HG03432 (cell line): Measurements from ENCODE around the gene MYH16.
"Not testable (repeated sequence)": the region's sequence is repeated elsewhere in the genome, so short reads cannot be mapped to it uniquely, and the experiment has no call there.

Experiments used
- ATAC-seq: cut with Tn5 transposase; IDR thresholded peaks from one replicate; pipeline ENCODE4 v1.9.1; 2021; ENCODE audit warnings: mild to moderate bottlenecking, moderate library complexity; ENCODE audit not compliant: unreplicated experiment

The MYH16 gene

GRCh38 chr7:99272476-99273045 is at the start of gene MYH16:
MYH16 (plus strand) TSS chr7:99272839.
- no peak for ATAC-seq

GRCh38 chr7:99224263-99224898 is 48.3 kb upstream of the MYH16 start:
- ATAC-seq = not testable (repeated sequence)

- no peak for ATAC-seq
Observed at GRCh38 chr7:99224899-99225265, 47.8 kb upstream of the MYH16 start.

- ATAC-seq = no peak
Observed at GRCh38 chr7:99229234-99229633, 43.4 kb upstream of the MYH16 start.

DNA sequence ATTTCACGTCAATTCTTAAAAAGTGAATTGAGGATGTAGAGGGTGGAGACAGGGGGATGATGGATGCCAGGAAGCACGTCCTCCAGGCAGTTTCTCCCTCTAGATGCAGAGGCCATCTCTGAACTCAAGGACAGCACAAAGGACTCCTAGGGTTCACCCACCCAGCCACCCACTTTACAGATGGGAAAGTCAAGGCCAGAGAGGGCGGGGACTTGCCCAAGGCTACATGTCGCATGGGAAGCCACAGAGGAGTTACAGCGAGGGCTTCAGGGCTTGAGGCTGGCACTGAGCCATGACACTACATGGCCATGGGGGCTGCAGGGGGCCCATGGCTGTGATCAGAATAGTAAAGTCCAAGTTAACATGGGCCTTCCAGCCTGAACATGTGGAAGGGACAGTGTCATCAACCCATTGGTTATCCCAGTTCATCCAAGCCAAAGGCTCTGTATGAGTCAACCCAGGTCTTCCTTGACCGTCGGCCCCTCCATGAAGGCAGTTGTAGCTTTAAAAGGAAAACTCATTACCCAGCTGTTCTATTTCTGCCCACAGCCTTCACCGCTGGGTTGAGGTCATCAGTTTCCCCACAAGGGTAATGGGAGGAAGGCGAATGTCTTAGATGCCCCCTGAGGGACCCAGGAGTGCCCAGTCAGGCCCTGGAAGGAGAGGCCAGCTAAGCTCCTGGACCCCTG is 40.4 kb upstream of the MYH16 start:
- no peak for ATAC-seq

GRCh38 chr7:99232955-99233354 is 39.7 kb upstream of the MYH16 start:
- not testable (repeated sequence) for ATAC-seq

DNA sequence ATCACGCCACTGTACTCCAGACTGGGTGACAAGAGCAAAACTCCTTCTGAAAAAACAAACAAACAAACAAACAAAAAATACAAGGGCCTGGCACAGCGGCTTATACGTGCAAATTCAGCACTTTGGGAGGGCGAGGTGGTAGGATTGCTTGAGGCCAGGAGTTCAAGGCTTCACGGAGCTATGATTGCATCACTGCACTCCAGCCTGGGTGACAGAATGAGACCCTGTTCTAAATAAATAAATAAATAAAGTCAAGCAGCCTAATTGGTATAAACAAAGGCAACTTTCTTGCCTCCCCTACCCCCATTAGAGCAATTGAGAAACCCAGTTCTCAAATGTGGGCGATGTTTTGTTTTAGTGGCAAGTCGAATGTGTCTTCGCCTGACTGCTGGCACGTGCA is 38.5 kb upstream of the MYH16 start:
- no peak for ATAC-seq

GRCh38 chr7:99235925-99236324 is 36.7 kb upstream of the MYH16 start:
- no peak for ATAC-seq

GRCh38 chr7:99237876-99238275 is 34.8 kb upstream of the MYH16 start:
- not testable (repeated sequence) for ATAC-seq

GRCh38 chr7:99238558-99239341 is 33.9 kb upstream of the MYH16 start:
- ATAC-seq = no peak

GRCh38 chr7:99242682-99243081 is 30.0 kb upstream of the MYH16 start:
- ATAC-seq = no peak

- no peak for ATAC-seq
Observed at GRCh38 chr7:99243751-99244337, 28.8 kb upstream of the MYH16 start.

DNA sequence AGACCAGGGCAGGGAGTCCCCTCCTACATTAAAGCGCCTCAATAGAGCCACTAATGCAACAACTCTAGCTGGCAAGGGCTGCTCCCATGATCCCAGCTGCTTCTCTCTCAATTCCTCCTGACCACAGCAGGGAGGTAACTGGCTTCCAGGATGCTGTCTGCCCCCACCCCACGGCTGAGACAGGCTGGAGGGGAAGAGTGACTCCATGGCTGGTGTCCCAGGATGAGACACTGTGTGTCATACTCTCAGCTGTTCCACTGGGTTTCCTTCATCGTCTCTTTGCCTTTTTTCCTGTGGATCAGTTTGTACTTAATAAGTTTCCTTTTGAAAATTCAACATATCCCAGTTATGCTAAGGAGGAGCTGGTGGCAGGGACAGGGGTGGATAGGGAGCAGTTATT is 27.7 kb upstream of the MYH16 start:
- no peak for ATAC-seq

GRCh38 chr7:99248391-99249095 is 24.1 kb upstream of the MYH16 start:
- ATAC-seq = no peak

GRCh38 chr7:99249985-99250575 is 22.6 kb upstream of the MYH16 start:
- ATAC-seq = no peak

DNA sequence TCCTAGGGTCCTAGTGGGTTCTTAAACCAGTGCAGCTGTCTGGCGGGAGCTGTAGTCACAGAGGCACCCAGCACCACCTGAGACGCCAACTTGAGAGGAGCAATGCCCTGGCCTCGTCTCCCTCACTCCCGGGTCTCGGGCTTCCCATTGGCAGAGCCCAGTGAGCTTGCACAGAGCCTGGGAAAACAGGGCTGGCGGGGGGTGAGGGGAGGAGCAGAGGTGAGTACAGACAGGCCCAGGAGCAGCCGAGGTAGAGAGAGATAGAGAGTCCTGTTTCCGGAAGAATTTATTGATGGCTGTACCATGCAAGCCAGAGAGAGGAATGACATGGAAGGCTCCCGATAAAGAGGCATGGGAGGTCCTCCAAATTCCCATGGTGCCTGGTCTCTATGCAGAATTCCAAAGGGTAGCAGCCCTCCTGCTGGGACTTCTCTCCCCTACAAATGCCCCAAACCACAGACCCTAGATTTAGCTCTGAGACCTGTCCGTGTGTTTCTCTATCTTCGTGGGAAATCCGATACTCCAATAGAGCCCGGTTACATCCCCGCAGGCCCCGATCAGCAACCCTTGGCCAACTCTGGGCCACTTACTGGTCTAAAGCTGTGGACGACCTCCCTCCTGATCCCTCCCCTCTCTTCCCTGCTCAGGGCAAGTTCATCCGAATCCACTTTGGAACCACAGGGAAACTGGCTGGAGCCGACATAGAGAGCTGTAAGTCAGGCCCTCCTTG is 20.3 kb upstream of the MYH16 start:
- ATAC-seq = no peak

DNA sequence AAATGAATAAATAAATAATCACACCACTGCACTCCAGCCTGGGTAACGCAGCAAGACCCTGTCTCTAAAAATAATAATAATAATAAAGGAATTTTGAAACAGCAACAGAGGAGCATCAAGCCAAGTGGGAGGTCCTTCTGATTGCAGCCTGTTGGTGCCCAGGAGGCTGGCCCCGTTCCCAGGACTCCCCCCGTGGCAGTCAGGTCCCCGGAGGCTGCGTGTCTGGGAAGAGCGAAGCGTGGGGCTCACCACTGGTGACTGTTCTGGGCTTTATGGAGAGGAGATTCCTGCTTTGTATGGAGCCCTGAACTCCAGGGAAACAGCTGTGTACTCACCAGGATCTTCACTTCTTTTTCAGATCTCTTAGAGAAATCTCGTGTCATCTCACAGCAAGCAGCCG is 19.3 kb upstream of the MYH16 start:
- no peak for ATAC-seq

- ATAC-seq = no peak
Observed at GRCh38 chr7:99254390-99254789, 18.2 kb upstream of the MYH16 start.

DNA sequence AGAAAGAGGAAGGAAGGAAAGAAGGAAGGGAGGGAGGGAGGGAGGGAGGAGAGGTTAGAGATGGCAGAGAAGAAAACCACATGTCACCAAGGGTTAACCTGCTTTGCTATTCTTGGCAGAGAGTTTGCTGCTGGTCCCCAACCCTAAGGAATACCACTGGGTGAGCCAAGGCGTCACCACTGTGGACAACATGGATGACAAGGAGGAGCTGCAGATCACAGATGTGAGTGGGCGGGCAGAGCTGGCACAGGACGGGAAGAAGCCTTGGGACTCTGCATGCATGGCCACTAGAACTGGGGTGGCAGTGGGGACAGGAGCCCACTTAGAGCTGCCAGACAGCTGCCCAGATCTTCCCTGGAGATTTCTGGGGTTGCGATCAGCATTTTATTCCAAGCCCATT is 17.2 kb upstream of the MYH16 start:
- ATAC-seq = no peak

DNA sequence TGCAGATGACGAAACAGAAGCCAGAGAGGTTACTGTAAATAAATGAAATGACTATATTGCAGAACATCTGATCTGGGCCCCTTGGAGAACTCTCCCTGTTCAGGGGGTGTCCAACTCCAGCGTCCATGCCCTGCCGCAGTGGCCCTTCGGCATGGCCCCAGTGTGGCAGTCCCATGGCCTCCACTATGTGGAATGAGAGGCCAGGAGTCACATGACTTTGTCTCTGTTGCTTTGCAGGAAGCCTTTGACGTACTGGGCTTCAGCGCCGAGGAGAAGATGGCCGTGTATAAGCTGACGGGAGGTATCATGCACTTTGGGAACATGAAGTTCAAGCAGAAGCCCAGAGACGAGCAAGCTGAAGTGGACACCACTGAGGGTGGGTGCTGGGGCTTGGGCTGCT is 15.6 kb upstream of the MYH16 start:
- no peak for ATAC-seq
